ENCODE data around the gene ARMC12.

- TF ChIP-seq CTCF (IDR thresholded peaks at IDR 0.05; ENCODE audit: poor library complexity) (no peak), EZH2 (IDR thresholded peaks at IDR 0.05; ENCODE audit: borderline replicate concordance) (no peak)
Measured at GRCh38 chr6:35755278-35755924, 18.6 kb downstream of the ARMC12 start.

All from hepatocyte (in vitro differentiated cells).